Measurements from ENCODE around the gene ZNF618.
"Not testable (repeated sequence)": the region's sequence is repeated elsewhere in the genome, so short reads cannot be mapped to it uniquely, and the experiment has no call there.

Gene ZNF618

GRCh38 chr9:114027159-114027862, 151.2 kb downstream of the ZNF618 start:
- DNase-seq: no peak

DNA sequence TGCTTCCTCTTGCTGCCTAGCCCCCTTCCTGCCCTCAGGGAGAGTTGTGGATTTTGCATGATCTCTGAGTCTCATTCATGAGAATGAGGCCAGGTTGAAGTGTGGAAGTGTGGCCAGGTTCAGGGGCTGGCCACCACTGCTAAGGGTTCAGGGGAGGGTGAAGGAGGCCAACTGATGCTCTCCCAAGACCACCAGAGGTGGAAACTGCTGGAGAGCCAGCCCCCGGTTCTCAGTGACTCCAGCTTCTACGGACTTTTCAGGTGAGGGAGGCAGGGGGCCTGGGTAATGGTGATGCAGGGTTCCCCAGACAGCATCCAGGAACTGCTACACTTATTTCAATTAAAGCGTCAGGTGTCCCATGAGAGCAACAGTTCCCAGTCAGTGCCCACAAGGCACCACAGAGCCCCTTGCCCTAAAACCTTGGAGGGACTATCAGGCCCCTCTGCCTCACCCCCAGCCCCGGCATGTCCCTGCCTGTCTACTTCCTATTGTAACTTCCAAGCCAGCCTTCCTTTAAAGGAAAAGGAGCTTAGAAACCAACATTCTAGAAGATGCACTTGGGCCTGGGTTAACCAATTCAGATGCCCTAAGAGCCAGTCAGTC, 151.9 kb downstream of the ZNF618 start:
- no peak for DNase-seq

DNA sequence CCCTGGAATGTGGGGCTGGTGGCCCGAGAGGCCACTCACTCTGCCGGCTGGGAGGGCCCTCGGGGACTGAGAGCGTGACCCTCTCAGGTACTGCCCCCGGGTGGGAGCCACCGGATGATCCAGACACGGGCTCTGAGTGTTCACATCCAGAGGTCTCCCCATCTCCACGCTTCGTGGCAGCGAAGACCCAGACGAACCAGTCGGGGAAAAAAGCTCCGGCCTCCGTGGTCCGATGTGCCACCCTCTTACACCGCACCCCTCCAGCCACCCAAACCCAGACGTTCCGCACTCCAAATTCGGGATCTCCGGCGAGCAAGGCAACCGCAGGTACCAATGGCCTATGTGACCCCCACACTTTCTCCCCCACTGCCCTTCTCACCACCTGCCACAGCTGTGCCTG, 152.5 kb downstream of the ZNF618 start:
- DNase-seq: no peak

- no peak for DNase-seq
Observed at GRCh38 chr9:114029311-114030170, 153.4 kb downstream of the ZNF618 start.

- DNase-seq: no peak
Observed at GRCh38 chr9:114030364-114030763, 154.3 kb downstream of the ZNF618 start.

- no peak for DNase-seq
Observed at GRCh38 chr9:114031037-114031630, 155.0 kb downstream of the ZNF618 start.

- DNase-seq: no peak
Observed at GRCh38 chr9:114031948-114032840, 156.1 kb downstream of the ZNF618 start.

- DNase-seq: no peak
Observed at GRCh38 chr9:114033397-114034103, 157.4 kb downstream of the ZNF618 start.

- DNase-seq: no peak
Observed at GRCh38 chr9:114034196-114034595, 158.1 kb downstream of the ZNF618 start.

- DNase-seq: no peak
Observed at GRCh38 chr9:114034661-114035062, 158.6 kb downstream of the ZNF618 start.

GRCh38 chr9:114035221-114035844, 159.2 kb downstream of the ZNF618 start:
- DNase-seq: no peak

GRCh38 chr9:114035845-114036801, 160.0 kb downstream of the ZNF618 start:
- DNase-seq: no peak

DNA sequence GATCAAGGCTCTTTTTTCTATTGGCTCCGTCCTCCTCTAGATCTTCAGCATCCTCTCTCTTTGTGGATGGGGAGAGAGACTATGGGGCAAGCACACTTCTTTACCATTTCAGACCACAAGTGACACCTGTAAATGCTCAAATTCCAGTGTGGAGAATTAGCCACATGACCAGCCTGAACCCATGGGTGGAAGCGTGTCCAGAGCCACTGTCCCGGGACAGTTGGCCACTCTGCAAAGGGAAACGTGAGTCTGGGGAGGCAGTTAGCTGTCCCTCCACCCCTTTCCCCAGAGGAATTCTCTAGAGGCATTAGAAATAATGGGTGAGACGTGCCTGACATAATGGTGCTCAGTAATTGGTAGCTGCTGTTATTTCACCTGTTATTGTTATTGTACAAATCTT, 161.1 kb downstream of the ZNF618 start:
- DNase-seq: no peak

- DNase-seq: no peak
Observed at GRCh38 chr9:114037961-114038723, 162.0 kb downstream of the ZNF618 start.

- no peak for DNase-seq
Observed at GRCh38 chr9:114038724-114039313, 162.7 kb downstream of the ZNF618 start.

DNA sequence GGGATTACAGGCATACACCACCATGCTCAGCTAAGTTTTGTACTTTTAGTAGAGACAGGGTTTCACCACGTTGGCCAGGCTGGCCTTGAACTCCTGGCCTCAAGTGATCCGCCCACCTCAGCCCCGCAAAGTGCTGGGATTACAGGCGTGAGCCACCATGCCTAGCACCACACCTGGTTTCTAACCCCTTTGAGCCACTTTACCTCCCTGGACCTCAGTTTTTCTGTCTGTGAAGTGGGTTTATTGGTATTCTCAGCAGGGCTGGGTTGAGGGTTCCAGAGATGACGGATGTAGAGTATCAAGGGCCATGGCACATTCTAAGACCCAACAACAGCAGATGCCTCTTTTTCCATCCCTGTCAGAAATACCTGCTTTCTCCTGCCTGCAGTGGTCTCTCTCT, 163.4 kb downstream of the ZNF618 start:
- no peak for DNase-seq

DNA sequence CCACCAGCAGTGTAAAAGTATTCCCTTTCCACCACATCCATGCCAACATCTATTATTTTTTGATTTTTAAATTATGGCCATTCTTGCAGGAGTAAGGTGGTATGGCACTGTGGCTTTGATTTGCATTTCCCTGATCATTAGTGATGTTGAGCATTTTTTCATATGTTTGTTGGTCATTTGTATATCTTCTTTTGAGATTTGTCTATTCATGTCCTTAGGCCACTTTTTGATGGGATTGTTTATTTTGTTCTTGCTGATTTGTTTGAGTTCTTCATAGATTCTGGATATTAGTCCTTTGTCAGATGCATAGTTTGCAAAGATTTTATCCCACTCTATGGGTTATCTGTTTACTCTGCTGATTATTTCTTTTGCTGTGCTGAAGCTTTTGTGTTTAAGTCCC, 167.6 kb downstream of the ZNF618 start:
- DNase-seq: not testable (repeated sequence)

GRCh38 chr9:114046237-114046755, 170.2 kb downstream of the ZNF618 start:
- no peak for DNase-seq

- DNase-seq: no peak
Observed at GRCh38 chr9:114046875-114047274, 170.8 kb downstream of the ZNF618 start.

Measured in activated effector memory CD4-positive, alpha-beta T cell treated with Interleukin-2 at 50 U/mL for 16 hours (primary cell).